ENCODE measurements around the gene FBN2.
"Not testable (repeated sequence)": the region's sequence is repeated elsewhere in the genome, so short reads cannot be mapped to it uniquely, and the experiment has no call there.

Gene FBN2

GRCh38 chr5:128402506-128402905, 135.5 kb downstream of the FBN2 start:
- no peak for DNase-seq (ENCODE audit: extremely low spot score)
- POLR2A ChIA-PET: no interaction called here
- CTCF ChIA-PET: no interaction called here
- TF ChIP-seq CTCF (IDR thresholded peaks at IDR 0.05; ENCODE audit: control extremely low read depth, extremely low read depth, low read depth, missing control alignments): no peak

GRCh38 chr5:128400766-128401165, 137.3 kb downstream of the FBN2 start:
- POLR2A ChIA-PET; DNase-seq (ENCODE audit: extremely low spot score); CTCF ChIA-PET: not testable (repeated sequence)

GRCh38 chr5:128399111-128399510, 138.9 kb downstream of the FBN2 start:
- CTCF ChIA-PET: no interaction called here
- POLR2A ChIA-PET: no interaction called here
- DNase-seq (ENCODE audit: extremely low spot score): no peak
- no peak for TF ChIP-seq CTCF (IDR thresholded peaks at IDR 0.05; ENCODE audit: control extremely low read depth, extremely low read depth, low read depth, missing control alignments)

GRCh38 chr5:128397876-128398275, 140.2 kb downstream of the FBN2 start:
- DNase-seq (ENCODE audit: extremely low spot score): no peak
- ChIA-PET CTCF (no interaction called here), POLR2A (no interaction called here)
- TF ChIP-seq CTCF (IDR thresholded peaks at IDR 0.05; ENCODE audit: control extremely low read depth, extremely low read depth, low read depth, missing control alignments): no peak

GRCh38 chr5:128395073-128395472, 143.0 kb downstream of the FBN2 start:
- DNase-seq (ENCODE audit: extremely low spot score): no peak
- ChIA-PET CTCF (interaction anchor here (1.1 to 2.6 kb wide), 2 partner anchors 9 to 31 kb away, joined by 3 to 7 read pairs; no protein-coding TSS in a partner anchor), POLR2A (no interaction called here)
- TF ChIP-seq CTCF (IDR thresholded peaks at IDR 0.05; ENCODE audit: control extremely low read depth, extremely low read depth, low read depth, missing control alignments): no peak

- ChIA-PET CTCF (interaction anchor here (1.5 kb wide), 1 partner anchor 8 kb away, joined by 6 read pairs; no protein-coding TSS in a partner anchor), POLR2A (no interaction called here)
- no peak for TF ChIP-seq CTCF (IDR thresholded peaks at IDR 0.05; ENCODE audit: control extremely low read depth, extremely low read depth, low read depth, missing control alignments)
- DNase-seq (ENCODE audit: extremely low spot score): no peak
Measured at GRCh38 chr5:128384068-128384467, 154.0 kb downstream of the FBN2 start.

GRCh38 chr5:128380337-128380736, 157.7 kb downstream of the FBN2 start:
- DNase-seq (ENCODE audit: extremely low spot score): no peak
- TF ChIP-seq CTCF (IDR thresholded peaks at IDR 0.05; ENCODE audit: control extremely low read depth, extremely low read depth, low read depth, missing control alignments): no peak
- CTCF ChIA-PET: no interaction called here
- POLR2A ChIA-PET: no interaction called here

Data from GM10248 (cell line).